HEK293 (cell line): ENCODE results near the gene ANKRD44.

ENCODE experiments used
- YY1 ChIP-seq: fragments of 450-650 bp; formaldehyde crosslinking; IDR thresholded peaks from 2 replicates; pipeline ENCODE4 v1.5.1; 2018; ENCODE audit warnings: missing biosample characterization, missing genetic modification characterization
- ZNF610 ChIP-seq: fragments of 450-650 bp; formaldehyde crosslinking; IDR thresholded peaks from 2 replicates; pipeline ENCODE4 v1.5.1; 2016; ENCODE audit warnings: missing biosample characterization, missing genetic modification characterization, borderline replicate concordance
- ZNF792 ChIP-seq: fragments of 450-650 bp; formaldehyde crosslinking; IDR thresholded peaks from 2 replicates; pipeline ENCODE4 v1.5.1; 2016; ENCODE audit warnings: missing biosample characterization, missing genetic modification characterization
- ZXDB ChIP-seq: fragments of 450-650 bp; formaldehyde crosslinking; IDR thresholded peaks from 2 replicates; pipeline ENCODE4 v1.5.1; 2016; ENCODE audit warnings: missing biosample characterization, missing genetic modification characterization
- TF ChIP-seq, protein P1 (sequence below): fragments of 450-650 bp; formaldehyde crosslinking; IDR thresholded peaks from 2 replicates; pipeline ENCODE4 v1.5.1; 2016; ENCODE audit warnings: missing biosample characterization, missing genetic modification characterization
- TF ChIP-seq, protein P2 (sequence below): sonication (generic); formaldehyde crosslinking; IDR thresholded peaks from 2 replicates; pipeline ENCODE4 v1.8.1; 2022; ENCODE audit warnings: mild to moderate bottlenecking, moderate library complexity, missing genetic modification reagents

DNA sequence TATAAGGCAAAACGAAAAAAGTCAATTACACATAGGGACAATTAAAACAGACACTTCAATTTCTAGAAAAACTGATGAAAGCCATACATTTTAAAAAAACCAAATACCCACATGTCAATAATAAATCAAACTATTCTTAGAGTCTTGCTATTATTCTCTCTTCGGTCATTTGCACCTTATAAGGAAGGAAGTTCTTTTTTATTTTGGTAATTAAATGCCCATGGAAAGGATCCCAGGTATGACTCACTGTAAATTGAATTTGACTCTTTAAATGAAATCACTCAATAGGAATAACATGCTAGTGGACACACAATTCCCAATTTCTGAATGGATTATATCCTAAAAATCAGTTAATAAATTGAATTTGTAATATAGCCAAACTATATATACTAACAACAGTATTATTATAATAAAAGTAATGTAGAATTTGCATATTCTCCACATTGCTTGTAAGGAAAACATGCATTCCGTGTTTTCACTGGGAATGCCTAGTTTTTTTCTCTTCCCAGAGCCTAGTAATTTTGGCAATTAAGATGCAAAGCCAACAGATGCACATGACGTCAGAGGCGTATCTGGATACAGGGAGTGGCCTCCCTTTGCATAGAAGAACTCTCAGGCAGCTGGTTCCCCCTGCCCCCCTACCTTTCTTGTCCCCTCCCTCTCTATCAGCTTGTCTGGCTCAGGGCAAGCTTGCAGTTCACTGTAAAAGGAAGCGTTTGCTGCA, 230.6 kb downstream of the ANKRD44 start:
- TF ChIP-seq ZNF792 (tag by site-specific recombination) (no peak), YY1 (tag by site-specific recombination) (no peak), ZXDB (tag by site-specific recombination) (no peak), ZNF610 (tag by site-specific recombination) (no peak)
- TF ChIP-seq, protein P1, sequence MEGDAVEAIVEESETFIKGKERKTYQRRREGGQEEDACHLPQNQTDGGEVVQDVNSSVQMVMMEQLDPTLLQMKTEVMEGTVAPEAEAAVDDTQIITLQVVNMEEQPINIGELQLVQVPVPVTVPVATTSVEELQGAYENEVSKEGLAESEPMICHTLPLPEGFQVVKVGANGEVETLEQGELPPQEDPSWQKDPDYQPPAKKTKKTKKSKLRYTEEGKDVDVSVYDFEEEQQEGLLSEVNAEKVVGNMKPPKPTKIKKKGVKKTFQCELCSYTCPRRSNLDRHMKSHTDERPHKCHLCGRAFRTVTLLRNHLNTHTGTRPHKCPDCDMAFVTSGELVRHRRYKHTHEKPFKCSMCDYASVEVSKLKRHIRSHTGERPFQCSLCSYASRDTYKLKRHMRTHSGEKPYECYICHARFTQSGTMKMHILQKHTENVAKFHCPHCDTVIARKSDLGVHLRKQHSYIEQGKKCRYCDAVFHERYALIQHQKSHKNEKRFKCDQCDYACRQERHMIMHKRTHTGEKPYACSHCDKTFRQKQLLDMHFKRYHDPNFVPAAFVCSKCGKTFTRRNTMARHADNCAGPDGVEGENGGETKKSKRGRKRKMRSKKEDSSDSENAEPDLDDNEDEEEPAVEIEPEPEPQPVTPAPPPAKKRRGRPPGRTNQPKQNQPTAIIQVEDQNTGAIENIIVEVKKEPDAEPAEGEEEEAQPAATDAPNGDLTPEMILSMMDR = no peak
- TF ChIP-seq, protein P2, sequence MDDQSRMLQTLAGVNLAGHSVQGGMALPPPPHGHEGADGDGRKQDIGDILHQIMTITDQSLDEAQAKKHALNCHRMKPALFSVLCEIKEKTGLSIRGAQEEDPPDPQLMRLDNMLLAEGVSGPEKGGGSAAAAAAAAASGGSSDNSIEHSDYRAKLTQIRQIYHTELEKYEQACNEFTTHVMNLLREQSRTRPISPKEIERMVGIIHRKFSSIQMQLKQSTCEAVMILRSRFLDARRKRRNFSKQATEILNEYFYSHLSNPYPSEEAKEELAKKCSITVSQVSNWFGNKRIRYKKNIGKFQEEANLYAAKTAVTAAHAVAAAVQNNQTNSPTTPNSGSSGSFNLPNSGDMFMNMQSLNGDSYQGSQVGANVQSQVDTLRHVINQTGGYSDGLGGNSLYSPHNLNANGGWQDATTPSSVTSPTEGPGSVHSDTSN (CRISPR knock-in tag) = no peak
